Lower leg skin (tissue), 3 donors: ENCODE results near the gene FILIP1L.

Source experiments
- POLR2A ChIP-seq, 2 donors: fragments of 450-650 bp; IDR thresholded peaks; one replicate each; pipeline ENCODE4 v1.6.1; 2016 to 2017; ENCODE audit warnings: antibody characterized with exemption in 2 of 2, mild to moderate bottlenecking in 1 of 2, moderate library complexity in 1 of 2
- TF ChIP-seq, protein P1 (sequence below), 3 donors: fragments of 450-650 bp; IDR thresholded peaks; one replicate each; pipeline ENCODE4 v1.5.1; 2016; ENCODE audit warnings: antibody characterized with exemption in 3 of 3, mild to moderate bottlenecking in 3 of 3, moderate library complexity in 2 of 3

DNA sequence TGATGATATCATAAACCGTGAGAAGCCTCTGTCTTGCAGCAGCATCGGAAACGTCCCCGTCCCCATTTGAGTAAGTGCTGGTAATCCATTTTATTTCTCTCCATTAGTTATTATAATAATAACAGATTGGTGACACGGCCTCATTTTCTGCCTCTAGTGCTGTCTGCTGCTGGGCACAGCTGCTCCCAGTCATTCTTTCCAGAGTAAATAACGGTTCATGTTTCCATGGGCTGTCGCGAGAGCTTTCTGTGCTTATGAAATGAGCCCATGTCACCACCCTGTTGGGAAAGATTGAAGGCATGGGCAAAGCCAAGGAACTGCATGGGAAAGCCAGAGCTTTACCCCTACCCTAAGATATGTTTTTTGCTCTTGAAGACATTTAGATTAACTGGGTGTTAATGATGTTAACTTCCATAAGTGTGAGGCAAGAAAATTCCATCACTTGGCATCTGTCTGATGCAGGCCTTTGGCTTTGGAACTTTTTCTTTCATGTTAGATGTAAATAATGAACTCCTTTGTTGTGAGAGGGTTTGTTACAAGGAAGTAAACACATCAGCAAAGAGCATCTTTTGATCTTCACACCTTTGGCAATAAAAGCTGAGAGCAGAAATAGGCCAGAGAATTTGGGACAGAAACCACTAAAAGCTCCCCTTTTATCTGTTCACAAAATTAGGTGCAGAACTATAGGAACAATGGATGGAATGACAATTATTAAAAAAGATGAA, 141.8 kb downstream of the FILIP1L start:
- TF ChIP-seq, protein P1, sequence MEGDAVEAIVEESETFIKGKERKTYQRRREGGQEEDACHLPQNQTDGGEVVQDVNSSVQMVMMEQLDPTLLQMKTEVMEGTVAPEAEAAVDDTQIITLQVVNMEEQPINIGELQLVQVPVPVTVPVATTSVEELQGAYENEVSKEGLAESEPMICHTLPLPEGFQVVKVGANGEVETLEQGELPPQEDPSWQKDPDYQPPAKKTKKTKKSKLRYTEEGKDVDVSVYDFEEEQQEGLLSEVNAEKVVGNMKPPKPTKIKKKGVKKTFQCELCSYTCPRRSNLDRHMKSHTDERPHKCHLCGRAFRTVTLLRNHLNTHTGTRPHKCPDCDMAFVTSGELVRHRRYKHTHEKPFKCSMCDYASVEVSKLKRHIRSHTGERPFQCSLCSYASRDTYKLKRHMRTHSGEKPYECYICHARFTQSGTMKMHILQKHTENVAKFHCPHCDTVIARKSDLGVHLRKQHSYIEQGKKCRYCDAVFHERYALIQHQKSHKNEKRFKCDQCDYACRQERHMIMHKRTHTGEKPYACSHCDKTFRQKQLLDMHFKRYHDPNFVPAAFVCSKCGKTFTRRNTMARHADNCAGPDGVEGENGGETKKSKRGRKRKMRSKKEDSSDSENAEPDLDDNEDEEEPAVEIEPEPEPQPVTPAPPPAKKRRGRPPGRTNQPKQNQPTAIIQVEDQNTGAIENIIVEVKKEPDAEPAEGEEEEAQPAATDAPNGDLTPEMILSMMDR (IDR thresholded peaks at IDR 0.05) = no peak
- no peak for TF ChIP-seq POLR2A (IDR thresholded peaks at IDR 0.05)
